ENCODE data around the gene EREG. TPM values are rescaled to one million over a fixed set of nuclear protein-coding genes. Genes with fewer than 3 reads are reported as not detected.

Gene EREG
- total RNA-seq, 1 experiment from 2014 or later: 0.46 TPM

DNA sequence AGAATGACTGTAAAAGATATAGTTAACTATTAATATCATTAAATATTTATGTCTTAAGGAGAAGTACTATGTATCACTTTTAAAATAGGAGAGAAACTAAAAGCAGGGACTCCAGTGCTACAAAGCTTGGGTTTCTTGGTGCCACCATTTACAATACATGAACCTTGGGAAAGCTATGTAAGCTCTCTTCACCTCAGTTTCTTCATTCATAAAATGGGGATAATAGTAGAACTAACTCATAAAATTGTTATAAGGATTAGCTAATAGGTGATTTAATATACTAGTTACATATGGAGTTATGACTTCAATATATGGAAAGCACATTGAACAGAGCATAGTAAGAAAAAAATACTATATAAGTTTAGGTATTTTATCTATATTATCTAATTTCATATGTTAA lies 33.0 kb upstream of the EREG start:
- DNase-seq: no peak
- H3K9me2 ChIP-seq (ENCODE audit: insufficient read depth): no peaks in the 10 kb centered on the region
- H2AFZ ChIP-seq: no peak overlapping the region
- ChIA-PET POLR2A (ENCODE audit: unreplicated experiment) (no interaction called here), CTCF (no interaction called here)
- TF ChIP-seq EZH2 (IDR thresholded peaks at IDR 0.05; ENCODE audit: low read depth): no peak
- TF ChIP-seq CTCF (conservative IDR thresholded peaks at IDR 0.05): no peak
- no peaks in the 10 kb centered on the region for H3K27me3 ChIP-seq (ENCODE audit: insufficient read depth, low read depth)
- no peaks in the 10 kb centered on the region for H3K9me3 ChIP-seq (ENCODE audit: insufficient read depth, low read depth)
- H3K36me3 ChIP-seq (ENCODE audit: low read depth): no peaks in the 10 kb centered on the region
- no peak overlapping the region for H3K4me3 ChIP-seq
- no peaks in the 10 kb centered on the region for H3K4me1 ChIP-seq (replicated peaks; ENCODE audit: insufficient read depth)
- no peak overlapping the region for H3K27ac ChIP-seq
- H3F3A ChIP-seq (ENCODE audit: insufficient read depth, low read depth): no peaks in the 10 kb centered on the region
- H3K79me2 ChIP-seq (ENCODE audit: low read depth): no peaks in the 10 kb centered on the region
- no peak overlapping the region for H3K4me2 ChIP-seq
- intact Hi-C loops (cut with micrococcal nuclease; ENCODE audit: unreplicated experiment): no loop called here
- no TSS peak for BruUV-seq (replicated peaks)
- H4K20me1 ChIP-seq (ENCODE audit: insufficient read depth): no peaks in the 10 kb centered on the region

DNA sequence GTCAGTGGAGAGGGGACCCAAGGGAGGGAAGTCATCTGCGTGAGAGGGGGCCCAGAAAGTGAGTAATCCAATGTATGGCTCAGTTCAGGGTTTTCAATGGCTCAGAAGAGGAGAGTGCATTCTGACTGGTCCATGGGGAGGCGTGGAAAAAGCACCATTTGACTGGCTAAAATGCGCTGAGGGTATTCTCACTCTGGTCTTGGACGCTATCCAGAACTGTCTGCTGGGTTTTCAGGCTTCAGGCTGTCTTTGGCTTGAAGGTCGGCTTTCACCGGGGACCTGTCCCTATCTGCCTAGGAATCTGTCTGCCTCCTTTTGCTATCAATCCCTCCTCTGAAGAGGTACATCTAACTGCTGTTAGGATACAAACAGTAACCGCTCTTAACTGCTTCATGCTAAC lies 30.3 kb upstream of the EREG start:
- H3K4me1 ChIP-seq (replicated peaks; ENCODE audit: insufficient read depth): no peaks in the 10 kb centered on the region
- no peaks in the 10 kb centered on the region for H3K9me3 ChIP-seq (ENCODE audit: insufficient read depth, low read depth)
- no peaks in the 10 kb centered on the region for H4K20me1 ChIP-seq (ENCODE audit: insufficient read depth)
- no peak for DNase-seq
- CTCF ChIA-PET: no interaction called here
- no peak overlapping the region for H2AFZ ChIP-seq
- H3K27ac ChIP-seq: no peak overlapping the region
- intact Hi-C loops (cut with micrococcal nuclease; ENCODE audit: unreplicated experiment): no loop called here
- H3K4me3 ChIP-seq: no peak overlapping the region
- no peaks in the 10 kb centered on the region for H3K9me2 ChIP-seq (ENCODE audit: insufficient read depth)
- POLR2A ChIA-PET (ENCODE audit: unreplicated experiment): no interaction called here
- no peaks in the 10 kb centered on the region for H3K27me3 ChIP-seq (ENCODE audit: insufficient read depth, low read depth)
- H3K79me2 ChIP-seq (ENCODE audit: low read depth): no peaks in the 10 kb centered on the region
- no peaks in the 10 kb centered on the region for H3F3A ChIP-seq (ENCODE audit: insufficient read depth, low read depth)
- no TSS peak for BruUV-seq (replicated peaks)
- TF ChIP-seq CTCF (conservative IDR thresholded peaks at IDR 0.05) (no peak), EZH2 (IDR thresholded peaks at IDR 0.05; ENCODE audit: low read depth) (no peak)
- H3K4me2 ChIP-seq: no peak overlapping the region
- no peaks in the 10 kb centered on the region for H3K36me3 ChIP-seq (ENCODE audit: low read depth)

DNA sequence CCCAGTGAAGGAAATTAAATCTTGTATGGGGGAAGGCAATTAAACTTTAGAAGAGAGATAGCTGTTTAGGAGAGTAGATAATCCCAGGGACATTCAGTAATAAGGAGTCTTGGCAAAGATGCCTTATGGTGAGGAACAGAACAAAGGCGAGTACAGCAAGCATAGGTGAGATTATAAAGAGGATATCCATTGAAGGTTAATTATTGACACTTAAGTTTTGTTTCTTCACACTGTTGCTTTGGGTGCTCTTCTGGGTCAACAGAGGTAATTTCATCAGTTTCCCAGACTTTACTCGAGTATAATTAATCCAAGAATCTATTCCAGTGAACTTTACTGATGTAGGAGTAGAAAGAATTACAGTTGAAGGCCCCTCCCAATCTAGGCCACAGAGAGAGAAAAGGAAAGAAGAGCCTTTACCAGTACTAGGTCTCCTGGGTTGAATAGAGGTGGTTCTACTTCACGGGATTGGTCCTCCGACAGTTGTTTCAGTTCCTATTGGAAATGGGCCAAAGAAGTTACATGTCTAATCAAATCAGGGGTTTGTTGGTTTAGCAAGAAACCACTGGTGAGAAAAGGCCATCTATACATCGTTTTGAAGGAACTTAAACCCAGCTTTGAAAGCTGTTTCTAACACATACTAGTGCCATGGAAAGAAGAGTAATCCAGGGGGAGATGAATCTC lies 29.5 kb upstream of the EREG start:
- Histone ChIP-seq H3K9me2 (ENCODE audit: insufficient read depth) (no peaks in the 10 kb centered on the region), H4K20me1 (ENCODE audit: insufficient read depth) (no peaks in the 10 kb centered on the region), H3F3A (ENCODE audit: insufficient read depth, low read depth) (no peaks in the 10 kb centered on the region), H3K9me3 (ENCODE audit: insufficient read depth, low read depth) (no peaks in the 10 kb centered on the region), H3K27me3 (ENCODE audit: insufficient read depth, low read depth) (no peaks in the 10 kb centered on the region), H3K79me2 (ENCODE audit: low read depth) (no peaks in the 10 kb centered on the region), H3K27ac (no peak overlapping the region), H3K4me3 (no peak overlapping the region), H3K36me3 (ENCODE audit: low read depth) (no peaks in the 10 kb centered on the region), H3K4me1 (replicated peaks; ENCODE audit: insufficient read depth) (no peaks in the 10 kb centered on the region), H2AFZ (no peak overlapping the region), H3K4me2 (no peak overlapping the region)
- TF ChIP-seq CTCF (conservative IDR thresholded peaks at IDR 0.05) (no peak), EZH2 (IDR thresholded peaks at IDR 0.05; ENCODE audit: low read depth) (no peak)
- ChIA-PET CTCF (no interaction called here), POLR2A (ENCODE audit: unreplicated experiment) (no interaction called here)
- no TSS peak for BruUV-seq (replicated peaks)
- intact Hi-C loops (cut with micrococcal nuclease; ENCODE audit: unreplicated experiment): no loop called here
- DNase-seq: no peak

All from PC-9 (cell line).